T-helper 22 cell (primary cell): ENCODE results near the gene SYNGR4.
A peak's percentile ranks its signal among the peaks of the same experiment; 100 is the strongest.
"Not testable (repeated sequence)": the region's sequence is repeated elsewhere in the genome, so short reads cannot be mapped to it uniquely, and the experiment has no call there.

Experiments used
- DNase-seq: peaks from one replicate; pipeline ENCODE4 v3.0.0-alpha.2; 2020; ENCODE audit warnings: low read depth

SYNGR4 gene, protein sequence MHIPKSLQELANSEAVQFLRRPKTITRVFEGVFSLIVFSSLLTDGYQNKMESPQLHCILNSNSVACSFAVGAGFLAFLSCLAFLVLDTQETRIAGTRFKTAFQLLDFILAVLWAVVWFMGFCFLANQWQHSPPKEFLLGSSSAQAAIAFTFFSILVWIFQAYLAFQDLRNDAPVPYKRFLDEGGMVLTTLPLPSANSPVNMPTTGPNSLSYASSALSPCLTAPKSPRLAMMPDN

DNA sequence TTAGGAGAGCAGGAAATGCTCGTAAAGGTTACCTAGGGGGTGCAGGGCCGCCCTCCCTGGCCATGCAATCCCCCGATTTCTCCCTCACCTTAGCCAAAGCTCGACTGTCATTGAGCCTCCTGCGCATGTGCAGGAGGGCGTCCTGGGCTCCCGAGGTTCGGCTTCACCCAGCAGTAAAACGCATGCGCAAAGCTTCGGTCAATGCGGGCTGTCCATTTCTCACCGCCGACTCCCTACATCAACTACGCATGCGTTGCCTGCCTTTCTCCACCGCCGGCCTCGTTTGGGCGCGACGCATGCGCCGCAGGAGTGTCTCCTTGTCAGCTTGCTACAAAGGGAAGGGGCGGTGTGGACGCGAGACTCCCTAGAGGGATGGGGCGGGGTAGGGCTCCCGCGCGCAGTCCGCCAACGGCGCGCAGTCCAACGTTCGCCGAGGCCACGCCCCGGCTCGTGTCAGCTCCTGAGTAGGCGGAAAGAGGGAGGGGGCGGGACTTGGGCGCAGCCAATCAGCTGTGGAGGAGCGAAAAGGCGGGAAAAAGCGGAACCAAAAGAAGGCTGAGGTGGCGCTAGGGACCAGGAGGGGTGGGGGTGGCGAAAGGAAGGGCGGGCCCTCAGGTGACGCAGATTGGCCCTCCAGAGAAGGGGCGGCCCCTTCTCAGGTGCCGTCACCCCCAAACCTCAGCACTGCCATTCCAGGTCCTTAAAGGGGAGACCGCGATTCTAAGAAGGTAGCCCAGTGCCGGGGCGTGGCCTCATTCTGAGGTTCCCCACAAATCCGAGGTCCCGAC is at the start of gene SYNGR4, which contains the start of gene TMEM143:
Gene SYNGR4, plus strand, starts transcription at position 558 of the 788 bp plus-strand sequence. CDS start 1,476 bp downstream, outside the sequence.
Gene TMEM143, minus strand, starts transcription at position 131 of the 788 bp plus-strand sequence. Its CDS starts 20 bp downstream, at position 111.
- peak; percentile 99 for DNase-seq

DNA sequence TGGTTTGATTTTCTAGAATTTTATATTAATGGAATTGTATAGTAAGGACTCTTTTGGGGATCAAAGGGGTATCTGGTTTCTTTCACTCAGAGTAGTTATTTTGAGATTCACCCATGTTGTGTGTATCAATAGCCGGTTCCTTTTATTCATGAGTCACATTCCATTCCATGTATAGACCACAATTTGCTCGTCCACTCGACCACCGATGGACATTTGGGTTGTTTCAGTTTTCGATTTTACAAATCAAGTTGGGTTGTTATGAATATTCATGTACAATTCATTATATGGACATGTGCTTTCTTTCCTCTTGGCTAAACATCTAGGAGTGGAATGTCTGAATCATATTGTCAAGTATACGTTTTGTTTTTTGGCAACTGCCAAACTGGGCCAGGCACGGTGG is 48.5 kb upstream of the SYNGR4 start:
- DNase-seq, result no peak

DNA sequence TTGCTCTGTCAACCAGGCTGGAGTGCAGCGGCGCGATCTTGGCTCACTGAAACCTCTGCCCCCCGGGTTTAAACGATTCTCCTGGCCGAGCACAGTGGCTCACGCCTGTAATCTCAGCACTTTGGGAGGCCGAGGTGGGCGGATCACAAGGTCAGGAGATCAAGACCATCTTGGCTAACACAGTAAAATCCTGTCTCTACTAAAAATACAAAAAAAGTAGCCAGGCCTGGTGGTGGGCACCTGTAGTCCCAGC is 46.5 kb upstream of the SYNGR4 start:
- DNase-seq, result not testable (repeated sequence)

DNA sequence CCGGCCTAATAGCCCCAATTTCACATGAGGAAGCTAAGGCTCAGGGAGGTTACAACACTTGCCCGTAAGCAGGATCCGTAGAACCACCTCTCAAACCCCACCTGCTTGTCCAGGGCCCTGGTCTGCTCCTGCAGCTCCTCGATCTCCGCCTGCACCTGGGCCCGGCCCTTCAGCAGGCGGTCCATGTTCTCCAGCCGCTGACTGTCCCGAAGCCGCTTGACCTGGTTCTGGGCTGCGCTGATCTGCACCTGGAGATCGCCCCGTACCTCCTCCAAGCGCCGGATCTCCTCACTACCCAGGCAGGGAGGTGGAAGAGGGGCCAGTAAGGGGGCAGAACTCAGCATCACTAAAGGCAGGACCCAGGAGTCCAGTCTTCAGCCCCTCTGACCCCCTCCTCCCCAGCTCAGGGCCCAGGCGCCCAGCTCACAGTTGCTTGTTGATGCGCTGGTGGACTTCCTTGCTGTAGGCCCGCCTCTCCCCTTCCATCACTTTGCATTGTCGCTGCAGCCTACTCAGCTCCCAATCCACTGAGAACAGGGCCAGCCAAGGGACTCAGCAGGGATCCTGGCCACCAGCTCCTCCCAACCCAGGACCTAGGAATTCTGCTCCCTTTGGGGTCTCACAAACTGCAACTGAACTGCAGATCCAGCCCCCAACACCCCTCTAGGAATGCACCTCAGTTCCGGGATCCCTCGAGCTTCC is 45.7 kb upstream of the SYNGR4 start:
- DNase-seq, result no peak

- peak; percentile 52 for DNase-seq
Observed at GRCh38 chr19:48319647-48320541, 44.3 kb upstream of the SYNGR4 start.

DNA sequence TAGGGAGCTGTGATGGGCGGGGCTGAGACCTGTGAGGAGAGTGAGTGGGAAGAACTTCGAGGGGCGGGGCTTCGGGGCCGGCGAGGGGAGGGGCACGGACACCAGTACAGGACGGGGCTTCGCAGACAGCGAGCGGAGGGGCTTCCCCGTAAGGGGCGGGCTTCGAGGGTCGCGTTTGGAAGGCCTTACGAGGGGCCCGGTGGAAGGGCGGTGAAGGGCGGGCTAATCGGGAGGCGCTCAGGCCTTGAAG is 42.9 kb upstream of the SYNGR4 start:
- peak; percentile 96 for DNase-seq

DNA sequence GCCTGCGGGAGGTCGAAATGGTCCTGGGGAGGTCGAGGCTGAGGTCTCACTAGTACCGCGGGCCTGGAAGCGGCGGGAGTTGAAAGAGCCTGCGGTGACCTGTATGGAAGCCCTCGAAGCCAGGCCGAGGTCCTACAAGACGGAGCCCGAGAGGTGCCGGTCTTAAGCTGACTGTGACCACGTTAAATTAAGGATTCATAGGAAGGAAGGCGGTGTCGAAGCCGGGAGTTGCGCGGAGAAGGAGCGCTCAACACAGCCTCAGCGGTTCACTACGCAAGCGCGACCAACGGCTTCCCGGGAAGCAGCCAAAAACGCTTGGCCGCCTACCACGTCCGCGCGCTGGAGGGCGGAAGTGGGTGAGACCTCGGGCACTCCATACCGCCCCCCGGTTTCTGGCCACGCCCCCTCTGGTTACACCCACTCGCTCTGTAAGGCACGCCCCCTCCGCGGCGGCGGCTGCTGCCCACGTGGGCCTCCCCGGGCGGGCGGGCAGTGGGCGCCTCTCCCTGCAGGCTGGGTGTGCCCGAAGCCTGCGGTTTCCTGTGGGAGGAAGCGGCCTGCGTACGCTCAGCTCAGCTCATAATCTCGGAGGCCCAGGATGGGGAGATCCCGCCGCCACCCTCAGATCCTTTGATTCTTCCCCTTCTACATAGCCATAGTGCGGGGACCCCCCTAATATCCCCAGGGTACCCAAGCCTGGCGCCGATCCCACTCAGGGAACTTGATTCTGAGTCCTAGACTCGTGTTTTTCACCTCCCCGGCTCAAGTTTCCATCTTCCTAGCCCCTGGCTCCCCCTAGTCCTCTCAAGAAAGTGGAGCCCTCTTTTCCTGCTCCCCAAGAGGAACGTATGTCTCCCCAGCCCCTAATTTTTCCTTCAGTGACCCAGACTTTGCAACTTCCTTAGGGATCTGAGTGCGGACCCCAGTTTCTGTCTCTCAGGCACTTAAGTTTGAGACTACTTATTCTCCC is 42.3 kb upstream of the SYNGR4 start:
- peak; percentile 99 for DNase-seq

GRCh38 chr19:48325265-48325910 is 38.8 kb upstream of the SYNGR4 start, which contains the start of gene EMP3:
Gene EMP3 (plus strand): TSS chr19:48325552. CDS start chr19:48326845, 1,293 bp downstream.
- DNase-seq, result peak; percentile 80

GRCh38 chr19:48329167-48329891 is 34.8 kb upstream of the SYNGR4 start:
- peak; percentile 50 for DNase-seq

DNA sequence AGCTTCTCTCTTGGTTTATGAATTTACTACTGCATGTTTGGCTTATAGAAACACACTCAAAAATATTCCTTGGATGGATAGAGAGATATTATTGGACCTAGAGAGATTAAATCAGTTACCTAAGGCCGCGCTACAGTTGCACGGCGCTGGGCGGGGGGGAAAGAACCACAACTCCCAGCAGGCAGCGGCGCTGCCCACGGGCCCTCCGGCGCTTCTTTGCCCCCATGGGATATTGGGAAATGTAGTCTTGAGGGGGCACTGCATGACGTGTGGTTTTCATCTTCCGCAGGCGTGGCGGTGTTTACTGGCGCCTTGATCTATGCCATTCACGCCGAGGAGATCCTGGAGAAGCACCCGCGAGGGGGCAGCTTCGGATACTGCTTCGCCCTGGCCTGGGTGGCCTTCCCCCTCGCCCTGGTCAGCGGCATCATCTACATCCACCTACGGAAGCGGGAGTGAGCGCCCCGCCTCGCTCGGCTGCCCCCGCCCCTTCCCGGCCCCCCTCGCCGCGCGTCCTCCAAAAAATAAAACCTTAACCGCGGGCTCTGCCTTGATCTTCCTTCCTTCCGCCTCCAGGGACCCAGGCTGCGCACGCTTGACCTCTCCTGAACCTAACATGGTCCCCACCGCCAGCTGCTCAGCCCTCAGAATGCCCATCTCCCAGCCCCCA is 34.0 kb upstream of the SYNGR4 start:
- peak; percentile 77 for DNase-seq

GRCh38 chr19:48332351-48332661 is 31.9 kb upstream of the SYNGR4 start:
- no peak for DNase-seq

- peak; percentile 97 for DNase-seq
Observed at GRCh38 chr19:48332662-48333466, 31.3 kb upstream of the SYNGR4 start.

- DNase-seq, result peak; percentile 85
Observed at GRCh38 chr19:48333467-48334384, 30.4 kb upstream of the SYNGR4 start.

DNA sequence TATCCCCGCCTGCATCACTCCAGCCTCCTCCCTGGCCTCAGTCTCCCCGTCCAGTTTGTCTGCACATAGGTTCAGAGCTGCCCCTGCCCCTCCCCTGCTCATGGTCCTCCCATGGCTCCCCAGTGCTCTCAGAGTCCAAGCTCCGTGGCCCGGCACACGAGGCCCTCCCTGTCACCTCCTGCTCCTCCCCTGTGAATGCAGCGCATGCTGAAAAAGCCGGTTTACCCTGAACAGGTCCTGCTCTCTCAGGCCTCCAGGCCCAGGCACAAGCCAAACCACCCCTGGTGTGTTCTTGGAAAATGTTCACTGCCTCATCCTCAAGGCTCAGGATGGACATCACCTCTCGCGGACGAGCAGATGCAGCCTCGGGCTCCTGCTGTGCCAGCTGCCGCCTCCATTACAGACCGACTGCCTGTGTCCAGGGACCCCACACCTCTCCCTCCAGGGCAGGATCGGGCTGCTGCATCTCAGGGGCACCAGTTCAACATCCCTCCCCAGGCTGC is 25.9 kb upstream of the SYNGR4 start:
- no peak for DNase-seq

DNA sequence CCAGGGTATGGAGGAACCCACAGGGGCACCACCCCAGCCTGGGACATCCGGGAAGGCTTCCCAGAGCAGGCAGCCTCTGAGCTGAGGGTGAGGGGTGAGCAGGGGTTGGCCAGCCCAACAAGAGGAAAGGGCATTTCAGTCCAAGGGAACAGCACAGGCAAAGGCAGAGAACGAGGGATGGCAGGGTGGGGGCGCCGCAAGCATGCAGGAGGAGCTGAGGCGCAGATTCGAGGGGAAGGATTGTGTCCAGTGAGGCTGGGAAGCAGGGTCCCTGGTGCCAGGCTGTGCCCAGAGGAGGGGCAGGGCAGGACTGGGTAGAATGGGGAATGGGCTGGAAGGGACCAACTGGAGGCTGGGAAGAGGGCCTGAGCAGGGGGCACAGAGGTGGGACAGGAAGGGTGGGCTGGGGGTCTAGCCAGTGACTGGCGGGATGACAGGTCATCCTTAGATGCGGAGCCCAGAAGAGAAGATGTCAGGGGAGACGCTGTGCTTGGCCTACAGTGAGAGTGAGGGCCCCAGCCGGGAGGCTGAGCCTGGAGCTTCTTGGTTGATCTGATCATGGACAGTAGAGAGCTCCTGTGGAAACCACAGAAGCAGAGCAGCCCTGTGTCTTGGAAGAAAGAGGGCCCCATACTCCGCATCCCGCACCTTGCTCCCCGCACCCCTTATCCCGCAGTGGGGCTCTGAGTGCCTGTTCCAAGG is 25.2 kb upstream of the SYNGR4 start:
- DNase-seq, result no peak

- no peak for DNase-seq
Observed at GRCh38 chr19:48340995-48341394, 23.2 kb upstream of the SYNGR4 start.
